KBM-7 (cell line): ENCODE measurements around the gene CCDC88C.
"Not testable (repeated sequence)": the region's sequence is repeated elsewhere in the genome, so short reads cannot be mapped to it uniquely, and the experiment has no call there.

ENCODE experiments used
- DNase-seq: peaks from one replicate; pipeline ENCODE4 v3.0.0-alpha.2; 2015
- in situ Hi-C: fragments of 300-500 bp; cut with MboI; formaldehyde crosslinking; loops from 2 replicates; pipeline ENCODE4 v1.14.3; 2020; ENCODE audit warnings: low sequenced_read_pairs, low pct_unique_long_range_greater_than_20kb, mixed read lengths

The CCDC88C gene

GRCh38 chr14:91419451-91419850 lies 1.8 kb upstream of the CCDC88C start:
- in situ Hi-C loops = no loop called here
- DNase-seq = no peak

- in situ Hi-C loops = no loop called here
- no peak for DNase-seq
Observed at GRCh38 chr14:91419044-91419397, 1.4 kb upstream of the CCDC88C start.

- in situ Hi-C loops = no loop called here
- DNase-seq = peak; percentile 90
Observed at GRCh38 chr14:91418387-91419043, 895 bp upstream of the CCDC88C start.

GRCh38 chr14:91417983-91418386 lies 365 bp upstream of the CCDC88C start:
- DNase-seq = no peak
- in situ Hi-C loops = no loop called here

- peak; percentile 33 for DNase-seq
- in situ Hi-C loops = no loop called here
Observed at GRCh38 chr14:91416744-91417119, 888 bp downstream of the CCDC88C start.

GRCh38 chr14:91415794-91416743 lies 1.6 kb downstream of the CCDC88C start:
- in situ Hi-C loops = no loop called here
- peak; percentile 88 for DNase-seq

GRCh38 chr14:91414475-91414833 lies 3.2 kb downstream of the CCDC88C start:
- no peak for DNase-seq
- in situ Hi-C loops = no loop called here

- in situ Hi-C loops = no loop called here
- no peak for DNase-seq
Observed at GRCh38 chr14:91413547-91414474, 3.8 kb downstream of the CCDC88C start.

- in situ Hi-C loops = no loop called here
- DNase-seq = no peak
Observed at GRCh38 chr14:91412939-91413338, 4.7 kb downstream of the CCDC88C start.

GRCh38 chr14:91410771-91411536 lies 6.7 kb downstream of the CCDC88C start:
- in situ Hi-C loops = no loop called here
- DNase-seq = no peak

GRCh38 chr14:91409928-91410718 lies 7.5 kb downstream of the CCDC88C start:
- in situ Hi-C loops = no loop called here
- DNase-seq = no peak

GRCh38 chr14:91409240-91409639 lies 8.4 kb downstream of the CCDC88C start:
- DNase-seq, in situ Hi-C loops: not testable (repeated sequence)

- in situ Hi-C loops = no loop called here
- no peak for DNase-seq
Observed at GRCh38 chr14:91406982-91407381, 10.6 kb downstream of the CCDC88C start.

- in situ Hi-C loops = no loop called here
- DNase-seq = no peak
Observed at GRCh38 chr14:91406451-91406850, 11.2 kb downstream of the CCDC88C start.

GRCh38 chr14:91405724-91406435 lies 11.7 kb downstream of the CCDC88C start:
- in situ Hi-C loops = no loop called here

GRCh38 chr14:91405241-91405721 lies 12.3 kb downstream of the CCDC88C start:
- in situ Hi-C loops = no loop called here
- DNase-seq = no peak

More at GRCh38 chr14:91405724-91406435, 11.7 kb downstream of the CCDC88C start:
- DNase-seq = no peak
